Endothelial cell of umbilical vein (primary cell): Measurements from ENCODE around the gene STAB2. TPM values are rescaled to one million over a fixed set of nuclear protein-coding genes. Genes with fewer than 3 reads are reported as not detected.

Experiments used
- BruUV-seq: library from RNA; stranded (reverse); fragments of 400-500 nt; replicated peaks from 2 replicates; lab custom pipeline; 2021; lab: Mats Ljungman, UMichigan
- CTCF ChIA-PET: fragments of 300-600, 350-600 bp; sonication (Branson Sonifier 250); formaldehyde crosslinking; loops from one replicate; lab custom pipeline; 2021; ENCODE audit warnings: antibody characterized with exemption, inconsistent platforms; lab: Charles Lee
- POLR2A ChIA-PET: fragments of 300-600, 350-600 bp; sonication (Branson Sonifier 250); formaldehyde crosslinking; loops from one replicate; lab custom pipeline; 2021; ENCODE audit warnings: antibody characterized with exemption, inconsistent platforms; lab: Charles Lee
- DNase-seq: peaks from one replicate; pipeline ENCODE4 v3.0.0-alpha.2; 2011; ENCODE audit warnings: low read depth, low spot score
- FAIRE-seq: peaks from 2 replicates; lab custom pipeline; 2011; peaks lifted over from hg19 to GRCh38; lab: Jason Lieb, UNC
- H2AFZ ChIP-seq: 2 replicates; pipeline ENCODE4 v1.6.0; 2012; ENCODE audit warnings: low read depth, low read length, control low read depth, inconsistent platforms
- H3K27ac ChIP-seq: 2 replicates; pipeline ENCODE4 v1.5.1; 2011; ENCODE audit warnings: low read depth, mild to moderate bottlenecking, control low read depth, low read length, moderate library complexity; ENCODE audit not compliant: insufficient read depth
- H3K27me3 ChIP-seq, 2 experiments: 2 replicates each; pipeline versions ENCODE4 v1.6.0 to v1.6.1; 2011; ENCODE audit warnings: low read length in 2 of 2, mixed read lengths in 1 of 2; ENCODE audit not compliant: control insufficient read depth in 2 of 2, insufficient read depth in 2 of 2
- H3K36me3 ChIP-seq, 2 experiments: 2 replicates in 1 of 2; 3 replicates in 1 of 2; pipeline ENCODE4 v1.5.1; 2011; ENCODE audit warnings: low read length in 2 of 2, mild to moderate bottlenecking in 1 of 2, moderate library complexity in 1 of 2; ENCODE audit not compliant: control insufficient read depth in 2 of 2, insufficient read depth in 2 of 2; ENCODE audit errors: extremely low read depth in 1 of 2
- H3K4me1 ChIP-seq: 3 replicates; pipeline ENCODE4 v1.5.1; 2011; ENCODE audit warnings: mild to moderate bottlenecking, low read length; ENCODE audit not compliant: control insufficient read depth, insufficient read depth; ENCODE audit errors: extremely low read depth
- H3K4me2 ChIP-seq: 2 replicates; pipeline ENCODE4 v1.6.1; 2011; ENCODE audit warnings: low read length, control low read depth, mixed read lengths; ENCODE audit not compliant: insufficient read depth
- H3K4me3 ChIP-seq, 3 experiments: fragments of 200-600 bp in 1 of 3; sonication (generic), shearing (Covaris generic) in 1 of 3; replicated peaks in 1 of 3; 2 replicates each; pipeline ENCODE4 v1.5.1; 2011 to 2016; ENCODE audit warnings: control low read depth in 3 of 3, low read length in 3 of 3, mild to moderate bottlenecking in 2 of 3, inconsistent platforms in 1 of 3, low read depth in 1 of 3, moderate library complexity in 1 of 3; ENCODE audit not compliant: insufficient read depth in 1 of 3
- H3K79me2 ChIP-seq: 2 replicates; pipeline ENCODE4 v1.6.0; 2012; ENCODE audit warnings: low read length, inconsistent platforms; ENCODE audit not compliant: control insufficient read depth, insufficient read depth
- H3K9ac ChIP-seq: replicated peaks from 2 replicates; pipeline ENCODE3; 2011; ENCODE audit warnings: low read length, control low read depth; ENCODE audit not compliant: insufficient read depth; ENCODE audit errors: extremely low read depth
- H3K9me1 ChIP-seq: replicated peaks from 3 replicates; pipeline ENCODE4 v1.6.0; 2011; ENCODE audit warnings: mild to moderate bottlenecking, low read length; ENCODE audit not compliant: control insufficient read depth, insufficient read depth; ENCODE audit errors: extremely low read depth
- H3K9me3 ChIP-seq: replicated peaks from 2 replicates; pipeline ENCODE4 v1.5.1; 2012; ENCODE audit warnings: low read length, inconsistent platforms; ENCODE audit not compliant: control insufficient read depth, insufficient read depth
- H4K20me1 ChIP-seq: replicated peaks from 2 replicates; pipeline ENCODE3; 2011; ENCODE audit warnings: mild to moderate bottlenecking, low read length; ENCODE audit not compliant: control insufficient read depth, insufficient read depth; ENCODE audit errors: extremely low read depth
- EZH2 ChIP-seq: IDR thresholded peaks from 2 replicates; pipeline ENCODE4 v1.6.1; 2012; ENCODE audit warnings: borderline replicate concordance, low read depth, mild to moderate bottlenecking, moderate library complexity, low read length, inconsistent platforms; ENCODE audit not compliant: severe bottlenecking
- FOS ChIP-seq: IDR thresholded peaks from 2 replicates; pipeline ENCODE4 v1.6.1; 2011; ENCODE audit warnings: mild to moderate bottlenecking, low read length, moderate library complexity, borderline replicate concordance; ENCODE audit not compliant: insufficient read depth
- GATA2 ChIP-seq: IDR thresholded peaks from 2 replicates; pipeline ENCODE4 v1.7.0; 2011; ENCODE audit warnings: low read depth, mild to moderate bottlenecking, moderate library complexity, mixed read lengths, low read length; ENCODE audit not compliant: insufficient read length, insufficient read depth
- JUN ChIP-seq: IDR thresholded peaks from 2 replicates; pipeline ENCODE4 v1.6.1; 2011; ENCODE audit warnings: borderline replicate concordance, low read depth; ENCODE audit not compliant: insufficient read length, insufficient read depth
- MYC ChIP-seq: IDR thresholded peaks from one replicate; pipeline ENCODE4 v1.6.1; 2011; ENCODE audit warnings: mild to moderate bottlenecking, low read depth, low read length
- POLR2A ChIP-seq: IDR thresholded peaks from 2 replicates; pipeline ENCODE4 v1.6.1; 2012; ENCODE audit warnings: low read depth, mild to moderate bottlenecking, control low read depth, low read length
- POLR2AphosphoS5 ChIP-seq: IDR thresholded peaks from 2 replicates; pipeline ENCODE4 v1.6.1; 2012; ENCODE audit warnings: low read depth, mild to moderate bottlenecking, control low read depth, low read length, moderate library complexity; ENCODE audit not compliant: insufficient read depth
- dilution Hi-C: fragments of 300-500 bp; cut with MboI; formaldehyde crosslinking; loops from one replicate; pipeline ENCODE4 v1.15.0; 2019; ENCODE audit warnings: low sequenced_read_pairs; ENCODE audit not compliant: extremely low pct_ligation_motif_present
- intact Hi-C: fragments of 100-400 bp; cut with micrococcal nuclease; formaldehyde crosslinking; loops from one replicate; pipeline ENCODE4 v1.10.0; 2022
- polyA plus RNA-seq, 4 experiments: library from polyadenylated mRNA; depleted of rRNA in 3 of 4; stranded (reverse) in 3 of 4; unstranded in 1 of 4; fragments of >200 nt; gene quantifications; 2 replicates each; pipeline versions ENCODE4 v1.2.1 to v1.2.3, GENCODE V29; 2011 to 2012; ENCODE audit warnings: missing spikeins in 1 of 4
- total RNA-seq: library from RNA; stranded (reverse); gene quantifications from 2 replicates; pipeline ENCODE4 v1.2.3, GENCODE V29; 2021
- TF ChIP-seq, protein P1 (sequence below): IDR thresholded peaks from 2 replicates; pipeline ENCODE4 v1.6.1; 2011; ENCODE audit not compliant: insufficient read depth, insufficient read length
- TF ChIP-seq, protein P2 (sequence below), 2 donors: IDR thresholded peaks; 1 replicate in 1 of 2; 2 replicates in 1 of 2; pipeline ENCODE4 v1.5.1; 2011; ENCODE audit warnings: low read length in 2 of 2, mild to moderate bottlenecking in 2 of 2, moderate library complexity in 2 of 2, control low read depth in 1 of 2, inconsistent platforms in 1 of 2, low read depth in 1 of 2; ENCODE audit not compliant: insufficient read depth in 1 of 2; ENCODE audit errors: extremely low read depth in 1 of 2

Gene STAB2
- total and polyA plus RNA-seq, 2 donors (not counting 3 experiments of a cell fraction or from before 2014, with no cell fraction given): 0.01 TPM; not detected in 1

DNA sequence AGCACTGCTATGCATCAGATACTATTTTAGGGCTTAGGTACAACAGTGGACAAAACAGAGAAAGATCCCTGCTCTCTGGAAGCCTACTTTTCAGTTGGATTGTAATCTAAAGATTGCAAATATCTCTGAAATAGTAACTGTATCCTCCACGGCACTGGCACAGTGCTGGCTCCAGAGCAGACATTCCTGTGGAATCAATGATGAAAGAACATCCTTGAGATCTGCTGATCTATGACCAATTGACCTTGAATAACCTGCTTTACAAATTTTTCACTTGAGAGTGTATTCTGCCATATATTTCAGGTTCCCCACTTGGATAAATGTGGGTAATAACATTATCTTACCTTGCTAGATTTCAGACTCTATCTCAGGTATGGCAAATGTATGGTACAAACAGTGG is 3.2 kb downstream of the STAB2 start:
- no peak overlapping the region for H3K4me2 ChIP-seq
- no peak for FAIRE-seq
- no peaks in the 10 kb centered on the region for H3K27me3 ChIP-seq
- H3K4me3 ChIP-seq: no peak overlapping the region
- ChIA-PET CTCF (no interaction called here), POLR2A (no interaction called here)
- DNase-seq: no peak
- BruUV-seq: no TSS peak
- H3K4me1 ChIP-seq: no peaks in the 10 kb centered on the region
- H2AFZ ChIP-seq: no peak overlapping the region
- H3K27ac ChIP-seq: no peak overlapping the region
- no peaks in the 10 kb centered on the region for H4K20me1 ChIP-seq
- TF ChIP-seq, protein P1, sequence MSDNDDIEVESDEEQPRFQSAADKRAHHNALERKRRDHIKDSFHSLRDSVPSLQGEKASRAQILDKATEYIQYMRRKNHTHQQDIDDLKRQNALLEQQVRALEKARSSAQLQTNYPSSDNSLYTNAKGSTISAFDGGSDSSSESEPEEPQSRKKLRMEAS: no peak
- TF ChIP-seq EZH2: no peak
- no peak for TF ChIP-seq POLR2A
- TF ChIP-seq, protein P2, sequence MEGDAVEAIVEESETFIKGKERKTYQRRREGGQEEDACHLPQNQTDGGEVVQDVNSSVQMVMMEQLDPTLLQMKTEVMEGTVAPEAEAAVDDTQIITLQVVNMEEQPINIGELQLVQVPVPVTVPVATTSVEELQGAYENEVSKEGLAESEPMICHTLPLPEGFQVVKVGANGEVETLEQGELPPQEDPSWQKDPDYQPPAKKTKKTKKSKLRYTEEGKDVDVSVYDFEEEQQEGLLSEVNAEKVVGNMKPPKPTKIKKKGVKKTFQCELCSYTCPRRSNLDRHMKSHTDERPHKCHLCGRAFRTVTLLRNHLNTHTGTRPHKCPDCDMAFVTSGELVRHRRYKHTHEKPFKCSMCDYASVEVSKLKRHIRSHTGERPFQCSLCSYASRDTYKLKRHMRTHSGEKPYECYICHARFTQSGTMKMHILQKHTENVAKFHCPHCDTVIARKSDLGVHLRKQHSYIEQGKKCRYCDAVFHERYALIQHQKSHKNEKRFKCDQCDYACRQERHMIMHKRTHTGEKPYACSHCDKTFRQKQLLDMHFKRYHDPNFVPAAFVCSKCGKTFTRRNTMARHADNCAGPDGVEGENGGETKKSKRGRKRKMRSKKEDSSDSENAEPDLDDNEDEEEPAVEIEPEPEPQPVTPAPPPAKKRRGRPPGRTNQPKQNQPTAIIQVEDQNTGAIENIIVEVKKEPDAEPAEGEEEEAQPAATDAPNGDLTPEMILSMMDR (IDR thresholded peaks at IDR 0.05; ENCODE audit: extremely low read depth in 1 of 2, insufficient read depth in 1 of 2, low read depth in 1 of 2, low read length in 2 of 2): no peak
- H3K9ac ChIP-seq: no peak overlapping the region
- no peaks in the 10 kb centered on the region for H3K9me1 ChIP-seq
- no peaks in the 10 kb centered on the region for H3K9me3 ChIP-seq
- dilution Hi-C loops: no loop called here
- H3K79me2 ChIP-seq: no peaks in the 10 kb centered on the region
- no peaks in the 10 kb centered on the region for H3K36me3 ChIP-seq
- intact Hi-C loops: no loop called here

DNA sequence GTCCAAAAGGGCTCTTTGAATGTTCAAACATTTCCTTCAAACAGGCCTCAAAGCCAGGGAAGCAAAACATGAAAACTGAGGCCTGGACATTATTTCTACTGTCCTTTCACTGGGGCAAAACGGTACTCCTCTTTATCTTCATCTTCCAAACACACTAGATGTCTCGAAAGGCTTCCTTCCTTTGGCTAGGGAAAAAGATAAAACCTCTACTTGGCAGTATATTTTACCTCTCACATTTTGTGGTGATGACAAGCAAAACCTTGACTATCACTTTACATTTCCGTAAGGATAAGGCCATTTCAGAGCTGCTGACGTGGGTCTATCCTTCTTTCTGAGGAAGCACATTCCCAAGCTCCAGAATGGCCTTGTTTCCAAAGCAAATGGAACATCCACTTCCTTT is 9.9 kb downstream of the STAB2 start:
- DNase-seq: no peak
- POLR2A ChIA-PET: no interaction called here
- Histone ChIP-seq H3K79me2 (no peaks in the 10 kb centered on the region), H3K27me3 (peaks cover 0 to 1% of the 10 kb centered on the region in 2 experiments), H3K4me3 (no peak overlapping the region), H3K4me2 (no peak overlapping the region), H3K36me3 (no peaks in the 10 kb centered on the region), H3K9me3 (no peaks in the 10 kb centered on the region), H3K4me1 (no peaks in the 10 kb centered on the region), H3K9ac (no peak overlapping the region), H3K9me1 (no peaks in the 10 kb centered on the region), H3K27ac (no peak overlapping the region), H4K20me1 (no peaks in the 10 kb centered on the region), H2AFZ (no peak overlapping the region)
- no TSS peak for BruUV-seq
- intact Hi-C loops (no loop called here), dilution Hi-C loops (no loop called here)
- FAIRE-seq: no peak
- TF ChIP-seq MYC (no peak), FOS (no peak), JUN (no peak), POLR2A (no peak), GATA2 (no peak), POLR2AphosphoS5 (no peak), EZH2 (no peak)
- TF ChIP-seq, protein P2 (IDR thresholded peaks at IDR 0.05; ENCODE audit: extremely low read depth in 1 of 2, insufficient read depth in 1 of 2, low read depth in 1 of 2, low read length in 2 of 2): no peak
- TF ChIP-seq, protein P1: no peak
- CTCF ChIA-PET: interaction anchor here (0.6 to 1.1 kb wide), 2 partner anchors 11 to 36 kb away, joined by 3 to 4 read pairs; no protein-coding TSS in a partner anchor
